GM21526 (cell line): ENCODE measurements around the gene NKX2-8.

Experiments
- ATAC-seq: cut with Tn5 transposase; IDR thresholded peaks from one replicate; pipeline ENCODE4 v1.9.1; 2021; ENCODE audit warnings: moderate library complexity; ENCODE audit not compliant: unreplicated experiment, low FRiP score

Gene NKX2-8

GRCh38 chr14:36582011-36582873 lies at the start of gene NKX2-8:
NKX2-8 (minus strand) TSS chr14:36582614; CDS start chr14:36582389, 225 bp downstream.
- ATAC-seq: no peak

- no peak for ATAC-seq
These were observed 45.6 kb upstream of the NKX2-8 start for GRCh38 chr14:36627981-36628380.

GRCh38 chr14:36626151-36626550 lies 43.7 kb upstream of the NKX2-8 start:
- no peak for ATAC-seq

- ATAC-seq: no peak
These were observed 43.0 kb upstream of the NKX2-8 start for GRCh38 chr14:36625436-36625835.

GRCh38 chr14:36625014-36625413 lies 42.6 kb upstream of the NKX2-8 start:
- no peak for ATAC-seq

GRCh38 chr14:36619853-36620252 lies 37.4 kb upstream of the NKX2-8 start:
- no peak for ATAC-seq

GRCh38 chr14:36619131-36619530 lies 36.7 kb upstream of the NKX2-8 start:
- ATAC-seq: no peak

GRCh38 chr14:36618641-36619040 lies 36.2 kb upstream of the NKX2-8 start:
- ATAC-seq: no peak

- no peak for ATAC-seq
These were observed 35.4 kb upstream of the NKX2-8 start for GRCh38 chr14:36617824-36618223.

GRCh38 chr14:36605506-36605857 lies 23.1 kb upstream of the NKX2-8 start:
- no peak for ATAC-seq

- ATAC-seq: peak; percentile 81
These were observed 22.5 kb upstream of the NKX2-8 start for GRCh38 chr14:36604757-36605505.

- no peak for ATAC-seq
These were observed 18.0 kb upstream of the NKX2-8 start for GRCh38 chr14:36600431-36600830.

- ATAC-seq: no peak
These were observed 9.1 kb upstream of the NKX2-8 start for GRCh38 chr14:36591482-36591881.

GRCh38 chr14:36588788-36589187 lies 6.4 kb upstream of the NKX2-8 start:
- no peak for ATAC-seq

GRCh38 chr14:36588119-36588518 lies 5.7 kb upstream of the NKX2-8 start:
- ATAC-seq: no peak

- ATAC-seq: no peak
These were observed 2.7 kb upstream of the NKX2-8 start for GRCh38 chr14:36585100-36585499.

GRCh38 chr14:36583893-36584811 lies 1.7 kb upstream of the NKX2-8 start:
- no peak for ATAC-seq

GRCh38 chr14:36583242-36583892 lies 953 bp upstream of the NKX2-8 start:
- ATAC-seq: no peak

- no peak for ATAC-seq
These were observed 444 bp upstream of the NKX2-8 start for GRCh38 chr14:36582874-36583241.
